ENCODE data around the gene SAP30BP. TPM values are rescaled to one million over a fixed set of nuclear protein-coding genes. Genes with fewer than 3 reads are reported as not detected.

Gene SAP30BP
- total and polyA plus RNA-seq, 2 of the 8 experiments (the other 6 are each of a cell fraction or from before 2014, with no cell fraction given), result 63.3 to 79.9 TPM

- no peak overlapping the region for H2BK120ac ChIP-seq (replicated peaks; ENCODE audit: low read depth, low read length)
- DNase-seq (ENCODE audit: low read depth in 1 of 2, low spot score in 2 of 2), result no peak
- no peak overlapping the region for H2BK5ac ChIP-seq (ENCODE audit: low read depth, low read length)
- H4K20me1 ChIP-seq (replicated peaks in 1 of 2; ENCODE audit: control insufficient read depth in 1 of 2, insufficient read depth in 2 of 2, low read length in 2 of 2), result peaks cover 0 to 1% of the 10 kb centered on the region in 2 experiments
- H3K56ac ChIP-seq (replicated peaks; ENCODE audit: insufficient read length, low read depth, low read length), result no peak overlapping the region
- no peak overlapping the region for H4K8ac ChIP-seq (ENCODE audit: extremely low read depth, insufficient read depth, low read length)
- WGBS, 2 experiments (ENCODE audit: extremely low coverage in 1 of 2, insufficient coverage in 1 of 2, insufficient read length in 1 of 2, insufficient replicate concordance in 2 of 2, low coverage in 1 of 2, low lambda C conversion rate in 2 of 2, missing lambda C conversion rate in 1 of 2), result 89% methylated on average over 3 of the region's 4 CpGs; no CpG with 5 or more reads in 1 of the 2 experiments
- H3K79me2 ChIP-seq (ENCODE audit: control insufficient read depth in 1 of 2, insufficient read depth in 2 of 2, low read length in 2 of 2), result no peaks in the 10 kb centered on the region
- no peak overlapping the region for H2AFZ ChIP-seq (ENCODE audit: low read length)
- no peak overlapping the region for H3K9ac ChIP-seq (replicated peaks in 1 of 4; ENCODE audit: extremely low read depth in 1 of 4, low read depth in 3 of 4, low read length in 3 of 4)
- no peak overlapping the region for H2BK15ac ChIP-seq (ENCODE audit: low read length)
- no peaks in the 10 kb centered on the region; a peak in 2 of 7 replicates for H3K27me3 ChIP-seq (replicated peaks in 1 of 4; ENCODE audit: control insufficient read depth in 3 of 4, extremely low read depth in 1 of 4, insufficient read depth in 3 of 4, low read length in 3 of 4)
- H3K9me3 ChIP-seq (ENCODE audit: insufficient read depth in 2 of 2, low read depth in 1 of 2, low read length in 1 of 2), result no peaks in the 10 kb centered on the region
- CTCF ChIA-PET (ENCODE audit: partially characterized antibody), result interaction anchor here (0.8 to 59.2 kb wide), 9 partner anchors 3 to 152 kb away, joined by 3 to 2200 read pairs (median 8); partner anchors contain the start of genes RECQL5, SAP30BP and SMIM5
- no peak for FAIRE-seq
- POLR2A ChIA-PET (ENCODE audit: partially characterized antibody), result interaction anchor here (1.1 to 2.8 kb wide), 4 partner anchors 12 to 158 kb away, joined by 3 to 8 read pairs (median 4); partner anchors contain the start of gene SMIM5
- no peaks in the 10 kb centered on the region for H3K79me1 ChIP-seq (ENCODE audit: low read depth, low read length)
- no peak overlapping the region for H3K23ac ChIP-seq (ENCODE audit: insufficient read length)
- H3K18ac ChIP-seq (ENCODE audit: extremely low read depth, low read length), result no peak overlapping the region
- no peaks in the 10 kb centered on the region for H3K36me3 ChIP-seq (ENCODE audit: control insufficient read depth in 2 of 4, insufficient read depth in 4 of 4, low read length in 3 of 4)
- no peak for TF ChIP-seq EGR1 (IDR thresholded peaks at IDR 0.05; ENCODE audit: borderline replicate concordance, low read depth, low read length)
- no peak for TF ChIP-seq MAX (IDR thresholded peaks at IDR 0.05)
- H2BK12ac ChIP-seq (ENCODE audit: low read depth, low read length), result no peak overlapping the region
- H3K4me2 ChIP-seq (ENCODE audit: insufficient read depth in 1 of 2, low read depth in 2 of 2, low read length in 2 of 2), result no peak overlapping the region
- H4K5ac ChIP-seq (ENCODE audit: insufficient read length, low read depth, low read length), result no peak overlapping the region
- no peaks in the 10 kb centered on the region for H3K23me2 ChIP-seq (ENCODE audit: low read depth, low read length)
- peaks cover 0 to 4% (median 1%) of the 10 kb centered on the region in 4 experiments; a peak in 4 of 7 replicates for H3K4me1 ChIP-seq (replicated peaks in 1 of 4; ENCODE audit: control insufficient read depth in 3 of 4, insufficient read depth in 4 of 4, low read length in 3 of 4)
- no peak overlapping the region for H2AK5ac ChIP-seq (ENCODE audit: low read depth, low read length)
- H3K4ac ChIP-seq (replicated peaks; ENCODE audit: insufficient read length, low read depth, low read length), result no peak overlapping the region
- no peak overlapping the region for H3K4me3 ChIP-seq (ENCODE audit: extremely low read depth in 1 of 4, insufficient read depth in 2 of 4, low read depth in 3 of 4, low read length in 4 of 4)
- H3K14ac ChIP-seq (ENCODE audit: insufficient read length), result no peak overlapping the region
- no peak overlapping the region for H4K91ac ChIP-seq (replicated peaks; ENCODE audit: insufficient read length, low read length)
- no peak overlapping the region for H2BK20ac ChIP-seq (ENCODE audit: low read length)
- no peak overlapping the region for H3K27ac ChIP-seq (ENCODE audit: low read depth, low read length)
These were observed 45.6 kb upstream of the SAP30BP start for GRCh38 chr17:75621489-75621888.

All from H1 (cell line).